Neural cell (in vitro differentiated cells): ENCODE data around the gene TGIF2. TPM values are rescaled to one million over a fixed set of nuclear protein-coding genes. Genes with fewer than 3 reads are reported as not detected.

Experiments used
- H2AFZ ChIP-seq: fragments of 200-600, 300-800 bp; sonication (generic), shearing (Covaris generic); 2 replicates; pipeline ENCODE4 v1.6.0; 2014; ENCODE audit warnings: low read depth, mild to moderate bottlenecking, antibody characterized with exemption, low read length, moderate library complexity
- H3F3A ChIP-seq: fragments of 200-600 bp; shearing (Covaris generic); 2 replicates; pipeline ENCODE4 v1.6.1; 2016; ENCODE audit warnings: mild to moderate bottlenecking, moderate library complexity, mixed read lengths, antibody characterized with exemption, low read length; ENCODE audit not compliant: insufficient read depth, poor library complexity, severe bottlenecking
- H3K27ac ChIP-seq: fragments of 200-600, 300-800 bp; sonication (generic), shearing (Covaris generic); 2 replicates; pipeline ENCODE4 v1.5.1; 2014; ENCODE audit warnings: mild to moderate bottlenecking, low read length, moderate library complexity
- H3K27me3 ChIP-seq: fragments of 300-800, 200-600 bp; sonication (generic), shearing (Covaris generic); 2 replicates; pipeline ENCODE4 v1.6.0; 2014; ENCODE audit warnings: mild to moderate bottlenecking, low read depth, low read length, moderate library complexity; ENCODE audit not compliant: insufficient read depth
- H3K36me3 ChIP-seq: fragments of 300-800, 200-600 bp; sonication (generic), shearing (Covaris generic); 2 replicates; pipeline ENCODE4 v1.5.1; 2014; ENCODE audit warnings: mild to moderate bottlenecking, antibody characterized with exemption, low read length, moderate library complexity; ENCODE audit not compliant: insufficient read depth
- H3K4me2 ChIP-seq: fragments of 300-800, 200-600 bp; sonication (generic), shearing (Covaris generic); 2 replicates; pipeline ENCODE4 v1.6.0; 2014; ENCODE audit warnings: mild to moderate bottlenecking, low read length
- H3K4me3 ChIP-seq: fragments of 300-800, 200-600 bp; sonication (generic), shearing (Covaris generic); 2 replicates; pipeline ENCODE4 v1.5.1; 2014; ENCODE audit warnings: mild to moderate bottlenecking, low read length, moderate library complexity
- H3K79me2 ChIP-seq: fragments of 200-600 bp; shearing (Covaris generic); replicated peaks from 2 replicates; pipeline ENCODE4 v1.6.0; 2014; ENCODE audit warnings: mild to moderate bottlenecking, low read length, moderate library complexity; ENCODE audit not compliant: insufficient read depth
- H3K9ac ChIP-seq: fragments of 300-800, 200-600 bp; sonication (generic), shearing (Covaris generic); 2 replicates; pipeline ENCODE4 v1.6.1; 2016; ENCODE audit warnings: mild to moderate bottlenecking, low read length, mixed read lengths
- H3K9me2 ChIP-seq: fragments of 200-600 bp; shearing (Covaris generic); 2 replicates; pipeline ENCODE4 v1.6.1; 2016; ENCODE audit warnings: mild to moderate bottlenecking, low read length, mixed read lengths; ENCODE audit not compliant: insufficient read depth
- H3K9me3 ChIP-seq: fragments of 200-600, 300-800 bp; sonication (generic), shearing (Covaris generic); 2 replicates; pipeline ENCODE4 v1.6.1; 2016; ENCODE audit warnings: mild to moderate bottlenecking, mixed run types, low read length, moderate library complexity, mixed read lengths
- H4K20me1 ChIP-seq: fragments of 200-600 bp; shearing (Covaris generic); 2 replicates; pipeline ENCODE4 v1.6.1; 2016; ENCODE audit warnings: mild to moderate bottlenecking, mixed run types; ENCODE audit not compliant: insufficient read depth
- CTCF ChIP-seq: fragments of 450-650 bp; IDR thresholded peaks from 2 replicates; pipeline ENCODE4 v1.5.1; 2014; ENCODE audit warnings: antibody characterized with exemption, mild to moderate bottlenecking, moderate library complexity; ENCODE audit not compliant: poor library complexity, severe bottlenecking
- EP300 ChIP-seq: fragments of 450-650 bp; conservative IDR thresholded peaks from 2 replicates; pipeline ENCODE4 v1.6.1; 2014; ENCODE audit warnings: antibody characterized with exemption, mild to moderate bottlenecking, moderate library complexity; ENCODE audit not compliant: poor library complexity, severe bottlenecking
- EZH2 ChIP-seq: fragments of 200-600, 300-800 bp; shearing (Covaris generic), sonication (generic); IDR thresholded peaks from 2 replicates; pipeline ENCODE4 v1.6.1; 2014; ENCODE audit warnings: antibody characterized with exemption, low read length, borderline replicate concordance, mild to moderate bottlenecking; ENCODE audit not compliant: insufficient read depth, poor library complexity, severe bottlenecking
- MXI1 ChIP-seq: fragments of 450-650 bp; conservative IDR thresholded peaks from 2 replicates; pipeline ENCODE4 v1.6.1; 2014; ENCODE audit warnings: antibody characterized with exemption, mild to moderate bottlenecking; ENCODE audit not compliant: poor library complexity, severe bottlenecking
- POLR2AphosphoS5 ChIP-seq: IDR thresholded peaks from 2 replicates; pipeline ENCODE4 v1.6.1; 2012
- RAD21 ChIP-seq: fragments of 450-650 bp; conservative IDR thresholded peaks from 2 replicates; pipeline ENCODE4 v1.6.1; 2014; ENCODE audit warnings: antibody characterized with exemption, mild to moderate bottlenecking, moderate library complexity
- REST ChIP-seq: IDR thresholded peaks from 2 replicates; pipeline ENCODE4 v1.6.1; 2012; ENCODE audit warnings: borderline replicate concordance
- SMC3 ChIP-seq: fragments of 450-650 bp; conservative IDR thresholded peaks from 2 replicates; pipeline ENCODE4 v1.6.1; 2014; ENCODE audit warnings: antibody characterized with exemption, mild to moderate bottlenecking, moderate library complexity; ENCODE audit not compliant: poor library complexity
- TAF1 ChIP-seq: IDR thresholded peaks from 2 replicates; pipeline ENCODE4 v1.6.1; 2012; ENCODE audit warnings: low read depth
- polyA plus RNA-seq: library from polyadenylated mRNA; depleted of rRNA; stranded (reverse); fragments of >200 nt; gene quantifications from 2 replicates; pipeline ENCODE4 v1.2.3, GENCODE V29; 2014

TGIF2 gene
- polyA plus RNA-seq, 1 donor from 2014 or later, result 3.3 TPM

- H4K20me1 ChIP-seq, result no peaks in the 10 kb centered on the region
- H3K9ac ChIP-seq, result no peak overlapping the region
- no peak overlapping the region for H3K4me3 ChIP-seq
- H3K4me2 ChIP-seq, result no peak overlapping the region
- no peaks in the 10 kb centered on the region for H3K9me2 ChIP-seq
- no peak overlapping the region for H2AFZ ChIP-seq
- no peaks in the 10 kb centered on the region for H3K9me3 ChIP-seq
- H3K27ac ChIP-seq, result no peak overlapping the region
- H3K27me3 ChIP-seq, result no peaks in the 10 kb centered on the region
- TF ChIP-seq CTCF (no peak), EP300 (no peak), SMC3 (no peak), TAF1 (no peak), POLR2AphosphoS5 (no peak), RAD21 (no peak), REST (no peak), EZH2 (no peak)
- no peaks in the 10 kb centered on the region for H3F3A ChIP-seq
- peaks cover 5% of the 10 kb centered on the region for H3K79me2 ChIP-seq
- no peaks in the 10 kb centered on the region for H3K36me3 ChIP-seq
Observed at GRCh38 chr20:36527331-36528125, 45.9 kb upstream of the TGIF2 start.

GRCh38 chr20:36528176-36528874, 45.1 kb upstream of the TGIF2 start:
- H3K27me3 ChIP-seq, result no peaks in the 10 kb centered on the region
- TF ChIP-seq SMC3, result no peak
- TF ChIP-seq POLR2AphosphoS5, result no peak
- no peak for TF ChIP-seq RAD21
- TF ChIP-seq MXI1, result no peak
- no peak for TF ChIP-seq EZH2
- no peak for TF ChIP-seq REST
- TF ChIP-seq TAF1, result no peak
- TF ChIP-seq CTCF, result no peak
- TF ChIP-seq EP300, result no peak
- H3K9me2 ChIP-seq, result no peaks in the 10 kb centered on the region
- no peak overlapping the region for H3K4me2 ChIP-seq
- no peaks in the 10 kb centered on the region for H3K9me3 ChIP-seq
- no peaks in the 10 kb centered on the region for H3F3A ChIP-seq
- H4K20me1 ChIP-seq, result no peaks in the 10 kb centered on the region
- peaks cover 2% of the 10 kb centered on the region for H3K79me2 ChIP-seq
- H2AFZ ChIP-seq, result no peak overlapping the region
- no peak overlapping the region for H3K4me3 ChIP-seq
- H3K27ac ChIP-seq, result no peak overlapping the region
- no peaks in the 10 kb centered on the region for H3K36me3 ChIP-seq
- H3K9ac ChIP-seq, result no peak overlapping the region
